ENCODE results near the gene CNPY3.

DNA sequence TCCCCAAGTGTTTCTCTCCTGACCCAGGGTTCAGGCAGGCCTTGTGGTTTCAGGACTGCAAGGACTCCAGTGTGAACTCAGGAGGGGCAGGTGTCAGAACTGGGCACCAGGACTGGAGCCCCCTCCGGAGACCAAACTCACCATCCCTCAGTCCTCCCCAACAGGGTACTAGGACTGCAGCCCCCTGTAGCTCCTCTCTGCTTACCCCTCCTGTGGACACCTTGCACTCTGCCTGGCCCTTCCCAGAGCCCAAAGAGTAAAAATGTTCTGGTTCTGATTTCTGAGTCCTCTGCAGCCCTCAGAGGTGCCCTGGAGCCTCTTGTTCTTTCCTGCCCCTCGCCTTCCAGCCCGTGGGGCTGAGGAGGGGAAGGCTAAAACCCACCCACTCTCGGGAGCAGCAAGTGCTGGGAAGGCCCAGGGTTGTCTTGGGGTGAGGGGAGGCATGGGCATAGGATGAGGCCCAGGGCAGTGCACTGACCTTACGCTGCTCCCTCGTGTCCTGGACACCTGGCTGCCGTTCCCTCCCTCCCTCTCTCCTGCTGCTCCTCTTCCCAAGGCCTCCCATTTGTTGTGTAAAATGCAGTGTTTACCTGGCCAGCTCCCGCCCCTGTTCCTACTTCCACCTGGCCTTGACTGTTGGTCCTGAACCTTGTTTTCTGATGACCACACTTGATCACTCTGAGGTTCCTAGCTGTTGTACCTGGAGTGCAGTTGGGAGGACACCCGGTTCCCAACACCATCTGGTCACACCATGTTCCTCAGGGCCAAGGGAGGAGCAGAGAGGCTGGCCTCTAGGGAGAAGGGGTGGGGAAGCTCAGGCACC lies 9.9 kb downstream of the CNPY3 start:
- no peak for TF ChIP-seq POLR2A (IDR thresholded peaks at IDR 0.05)
- TF ChIP-seq, protein P1, sequence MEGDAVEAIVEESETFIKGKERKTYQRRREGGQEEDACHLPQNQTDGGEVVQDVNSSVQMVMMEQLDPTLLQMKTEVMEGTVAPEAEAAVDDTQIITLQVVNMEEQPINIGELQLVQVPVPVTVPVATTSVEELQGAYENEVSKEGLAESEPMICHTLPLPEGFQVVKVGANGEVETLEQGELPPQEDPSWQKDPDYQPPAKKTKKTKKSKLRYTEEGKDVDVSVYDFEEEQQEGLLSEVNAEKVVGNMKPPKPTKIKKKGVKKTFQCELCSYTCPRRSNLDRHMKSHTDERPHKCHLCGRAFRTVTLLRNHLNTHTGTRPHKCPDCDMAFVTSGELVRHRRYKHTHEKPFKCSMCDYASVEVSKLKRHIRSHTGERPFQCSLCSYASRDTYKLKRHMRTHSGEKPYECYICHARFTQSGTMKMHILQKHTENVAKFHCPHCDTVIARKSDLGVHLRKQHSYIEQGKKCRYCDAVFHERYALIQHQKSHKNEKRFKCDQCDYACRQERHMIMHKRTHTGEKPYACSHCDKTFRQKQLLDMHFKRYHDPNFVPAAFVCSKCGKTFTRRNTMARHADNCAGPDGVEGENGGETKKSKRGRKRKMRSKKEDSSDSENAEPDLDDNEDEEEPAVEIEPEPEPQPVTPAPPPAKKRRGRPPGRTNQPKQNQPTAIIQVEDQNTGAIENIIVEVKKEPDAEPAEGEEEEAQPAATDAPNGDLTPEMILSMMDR (IDR thresholded peaks at IDR 0.05) = no peak

Measured in uterus (tissue), 2 donors.